ENCODE results near the gene HOXD10.

GRCh38 chr2:176123411-176124109 lies 7.0 kb downstream of the HOXD10 start:
- TF ChIP-seq, protein P1, sequence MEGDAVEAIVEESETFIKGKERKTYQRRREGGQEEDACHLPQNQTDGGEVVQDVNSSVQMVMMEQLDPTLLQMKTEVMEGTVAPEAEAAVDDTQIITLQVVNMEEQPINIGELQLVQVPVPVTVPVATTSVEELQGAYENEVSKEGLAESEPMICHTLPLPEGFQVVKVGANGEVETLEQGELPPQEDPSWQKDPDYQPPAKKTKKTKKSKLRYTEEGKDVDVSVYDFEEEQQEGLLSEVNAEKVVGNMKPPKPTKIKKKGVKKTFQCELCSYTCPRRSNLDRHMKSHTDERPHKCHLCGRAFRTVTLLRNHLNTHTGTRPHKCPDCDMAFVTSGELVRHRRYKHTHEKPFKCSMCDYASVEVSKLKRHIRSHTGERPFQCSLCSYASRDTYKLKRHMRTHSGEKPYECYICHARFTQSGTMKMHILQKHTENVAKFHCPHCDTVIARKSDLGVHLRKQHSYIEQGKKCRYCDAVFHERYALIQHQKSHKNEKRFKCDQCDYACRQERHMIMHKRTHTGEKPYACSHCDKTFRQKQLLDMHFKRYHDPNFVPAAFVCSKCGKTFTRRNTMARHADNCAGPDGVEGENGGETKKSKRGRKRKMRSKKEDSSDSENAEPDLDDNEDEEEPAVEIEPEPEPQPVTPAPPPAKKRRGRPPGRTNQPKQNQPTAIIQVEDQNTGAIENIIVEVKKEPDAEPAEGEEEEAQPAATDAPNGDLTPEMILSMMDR (IDR thresholded peaks at IDR 0.05) = no peak
- peak; percentile 87 for TF ChIP-seq EZH2phosphoT487 (IDR thresholded peaks at IDR 0.05)
